HL-60/S4 treated with phorbol 12-myristate 13-acetate at 8.2 ng/mL for 4 days and 3 days (cell line): Measurements from ENCODE around the gene GNG12.

Source experiments
- in situ Hi-C: fragments of 300-500 bp; cut with MboI; formaldehyde crosslinking; loops from 2 replicates; pipeline ENCODE4 v1.15.0; 2022; ENCODE audit warnings: low sequenced_read_pairs

The GNG12 gene

GRCh38 chr1:67759066-67759465 lies 74.2 kb downstream of the GNG12 start:
- in situ Hi-C loops: loop anchor here (10.0 kb wide), 1 partner anchor 204 kb away; no protein-coding TSS in a partner anchor

GRCh38 chr1:67755619-67756018 lies 77.6 kb downstream of the GNG12 start:
- in situ Hi-C loops: loop anchor here (10.0 kb wide), 1 partner anchor 201 kb away; no protein-coding TSS in a partner anchor

GRCh38 chr1:67755160-67755559 lies 78.1 kb downstream of the GNG12 start:
- in situ Hi-C loops: loop anchor here (10.0 kb wide), 1 partner anchor 200 kb away; no protein-coding TSS in a partner anchor

GRCh38 chr1:67754526-67754920 lies 78.7 kb downstream of the GNG12 start:
- in situ Hi-C loops: loop anchor here (10.0 kb wide), 1 partner anchor 200 kb away; no protein-coding TSS in a partner anchor

GRCh38 chr1:67753776-67754525 lies 79.3 kb downstream of the GNG12 start:
- in situ Hi-C loops: loop anchor here (10.0 kb wide), 1 partner anchor 199 kb away; no protein-coding TSS in a partner anchor

- in situ Hi-C loops: loop anchor here (10.0 kb wide), 1 partner anchor 198 kb away; no protein-coding TSS in a partner anchor
Measured at GRCh38 chr1:67752306-67752705, 81.0 kb downstream of the GNG12 start.

- in situ Hi-C loops: loop anchor here (10.0 kb wide), 1 partner anchor 196 kb away; no protein-coding TSS in a partner anchor
Measured at GRCh38 chr1:67750691-67751054, 82.6 kb downstream of the GNG12 start.

GRCh38 chr1:67749844-67750690 lies 83.2 kb downstream of the GNG12 start:
- in situ Hi-C loops: loop anchor here (10.0 kb wide), 1 partner anchor 195 kb away; no protein-coding TSS in a partner anchor

GRCh38 chr1:67749263-67749843 lies 83.9 kb downstream of the GNG12 start:
- in situ Hi-C loops: no loop called here

GRCh38 chr1:67748630-67749029 lies 84.6 kb downstream of the GNG12 start:
- in situ Hi-C loops: no loop called here

- in situ Hi-C loops: no loop called here
Measured at GRCh38 chr1:67747671-67748546, 85.4 kb downstream of the GNG12 start.

- in situ Hi-C loops: no loop called here
Measured at GRCh38 chr1:67745875-67746698, 87.2 kb downstream of the GNG12 start.

- in situ Hi-C loops: no loop called here
Measured at GRCh38 chr1:67743072-67743725, 90.1 kb downstream of the GNG12 start.

- in situ Hi-C loops: no loop called here
Measured at GRCh38 chr1:67741736-67742135, 91.5 kb downstream of the GNG12 start.

- in situ Hi-C loops: no loop called here
Measured at GRCh38 chr1:67741121-67741520, 92.1 kb downstream of the GNG12 start.

GRCh38 chr1:67740543-67740942 lies 92.7 kb downstream of the GNG12 start:
- in situ Hi-C loops: no loop called here

- in situ Hi-C loops: no loop called here
Measured at GRCh38 chr1:67739361-67739760, 93.9 kb downstream of the GNG12 start.

GRCh38 chr1:67738401-67738800 lies 94.9 kb downstream of the GNG12 start:
- in situ Hi-C loops: no loop called here

GRCh38 chr1:67737875-67738274 lies 95.4 kb downstream of the GNG12 start:
- in situ Hi-C loops: no loop called here
